ENCODE data around the gene XRN2. TPM values are rescaled to one million over a fixed set of nuclear protein-coding genes. Genes with fewer than 3 reads are reported as not detected.

XRN2 gene
- total RNA-seq, 1 experiment from 2014 or later, result 118 TPM

GRCh38 chr20:21399005-21399475 is 95.9 kb downstream of the XRN2 start:
- ATAC-seq (no peak), DNase-seq (ENCODE audit: low spot score) (no peak)
- peaks cover 10% of the 10 kb centered on the region for H3K4me1 Mint-ChIP-seq
- ChIA-PET CTCF (no interaction called here), POLR2A (no interaction called here)
- H3K4me3 Mint-ChIP-seq, result no peak overlapping the region
- H3K27ac Mint-ChIP-seq, result no peak overlapping the region
- no peaks in the 10 kb centered on the region for H3K36me3 Mint-ChIP-seq
- peaks cover 87% of the 10 kb centered on the region for H3K27me3 Mint-ChIP-seq (ENCODE audit: low read depth)
- TF ChIP-seq TEAD4 (CRISPR knock-in tag; IDR thresholded peaks at IDR 0.05) (no peak), SMAD3 (CRISPR knock-in tag; IDR thresholded peaks at IDR 0.05; ENCODE audit: borderline replicate concordance) (no peak), NR2C2 (CRISPR knock-in tag; IDR thresholded peaks at IDR 0.05) (no peak), NR1H2 (CRISPR knock-in tag; IDR thresholded peaks at IDR 0.05) (no peak), GTF2I (CRISPR knock-in tag; conservative IDR thresholded peaks at IDR 0.05) (no peak), USF1 (CRISPR knock-in tag; IDR thresholded peaks at IDR 0.05) (no peak), CBFB (CRISPR knock-in tag; IDR thresholded peaks at IDR 0.05; ENCODE audit: low read depth) (no peak), PRRX2 (CRISPR knock-in tag; IDR thresholded peaks at IDR 0.05) (no peak), ZBTB21 (CRISPR knock-in tag; IDR thresholded peaks at IDR 0.05; ENCODE audit: borderline replicate concordance) (no peak), E2F1 (CRISPR knock-in tag; IDR thresholded peaks at IDR 0.05) (no peak), TCF7 (CRISPR knock-in tag; IDR thresholded peaks at IDR 0.05; ENCODE audit: low read depth) (no peak), MLX (CRISPR knock-in tag; IDR thresholded peaks at IDR 0.05) (no peak), SOX15 (CRISPR knock-in tag; IDR thresholded peaks at IDR 0.05) (no peak), CTCF (IDR thresholded peaks at IDR 0.05) (no peak)
- TF ChIP-seq, protein P1, sequence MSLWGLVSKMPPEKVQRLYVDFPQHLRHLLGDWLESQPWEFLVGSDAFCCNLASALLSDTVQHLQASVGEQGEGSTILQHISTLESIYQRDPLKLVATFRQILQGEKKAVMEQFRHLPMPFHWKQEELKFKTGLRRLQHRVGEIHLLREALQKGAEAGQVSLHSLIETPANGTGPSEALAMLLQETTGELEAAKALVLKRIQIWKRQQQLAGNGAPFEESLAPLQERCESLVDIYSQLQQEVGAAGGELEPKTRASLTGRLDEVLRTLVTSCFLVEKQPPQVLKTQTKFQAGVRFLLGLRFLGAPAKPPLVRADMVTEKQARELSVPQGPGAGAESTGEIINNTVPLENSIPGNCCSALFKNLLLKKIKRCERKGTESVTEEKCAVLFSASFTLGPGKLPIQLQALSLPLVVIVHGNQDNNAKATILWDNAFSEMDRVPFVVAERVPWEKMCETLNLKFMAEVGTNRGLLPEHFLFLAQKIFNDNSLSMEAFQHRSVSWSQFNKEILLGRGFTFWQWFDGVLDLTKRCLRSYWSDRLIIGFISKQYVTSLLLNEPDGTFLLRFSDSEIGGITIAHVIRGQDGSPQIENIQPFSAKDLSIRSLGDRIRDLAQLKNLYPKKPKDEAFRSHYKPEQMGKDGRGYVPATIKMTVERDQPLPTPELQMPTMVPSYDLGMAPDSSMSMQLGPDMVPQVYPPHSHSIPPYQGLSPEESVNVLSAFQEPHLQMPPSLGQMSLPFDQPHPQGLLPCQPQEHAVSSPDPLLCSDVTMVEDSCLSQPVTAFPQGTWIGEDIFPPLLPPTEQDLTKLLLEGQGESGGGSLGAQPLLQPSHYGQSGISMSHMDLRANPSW (CRISPR knock-in tag; conservative IDR thresholded peaks at IDR 0.05; ENCODE audit: low read depth), result no peak
- H3K9me3 Mint-ChIP-seq, result no peaks in the 10 kb centered on the region

DNA sequence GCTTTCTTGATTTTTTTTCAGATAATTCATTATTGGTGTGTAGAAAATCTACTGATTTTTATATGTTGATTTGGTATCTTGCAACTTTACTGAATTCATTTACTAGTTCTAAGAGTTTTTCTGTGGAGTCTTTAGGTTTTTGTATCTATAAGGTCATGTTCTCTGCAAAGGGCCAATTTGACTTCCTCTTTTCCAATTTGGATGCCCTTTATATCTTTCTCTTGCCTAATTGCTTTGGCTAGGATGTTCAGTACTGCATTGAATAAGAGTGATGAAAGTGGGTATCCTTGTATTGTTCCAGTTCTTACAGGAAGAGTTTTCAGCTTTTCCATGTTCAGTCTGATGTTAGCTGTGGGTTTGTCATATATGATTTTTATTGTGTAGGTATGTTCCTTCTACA is 108.6 kb downstream of the XRN2 start:
- no peak for ATAC-seq
- Mint-ChIP-seq H3K4me3 (no peak overlapping the region), H3K27me3 (ENCODE audit: low read depth) (peaks cover 21% of the 10 kb centered on the region), H3K27ac (no peak overlapping the region), H3K4me1 (no peaks in the 10 kb centered on the region), H3K36me3 (0 out of 2 replicates have a peak, but pooled peaks cover 5% of the 10 kb centered on the region), H3K9me3 (peaks cover 21% of the 10 kb centered on the region)
- DNase-seq (ENCODE audit: low spot score), result no peak
- POLR2A ChIA-PET, result no interaction called here
- CTCF ChIA-PET, result no interaction called here
- TF ChIP-seq ATF1 (CRISPR knock-in tag; IDR thresholded peaks at IDR 0.05), result no peak
- no peak for TF ChIP-seq E2F1 (CRISPR knock-in tag; IDR thresholded peaks at IDR 0.05)
- no peak for TF ChIP-seq MYBL2 (CRISPR knock-in tag; IDR thresholded peaks at IDR 0.05)
- TF ChIP-seq, protein P2, sequence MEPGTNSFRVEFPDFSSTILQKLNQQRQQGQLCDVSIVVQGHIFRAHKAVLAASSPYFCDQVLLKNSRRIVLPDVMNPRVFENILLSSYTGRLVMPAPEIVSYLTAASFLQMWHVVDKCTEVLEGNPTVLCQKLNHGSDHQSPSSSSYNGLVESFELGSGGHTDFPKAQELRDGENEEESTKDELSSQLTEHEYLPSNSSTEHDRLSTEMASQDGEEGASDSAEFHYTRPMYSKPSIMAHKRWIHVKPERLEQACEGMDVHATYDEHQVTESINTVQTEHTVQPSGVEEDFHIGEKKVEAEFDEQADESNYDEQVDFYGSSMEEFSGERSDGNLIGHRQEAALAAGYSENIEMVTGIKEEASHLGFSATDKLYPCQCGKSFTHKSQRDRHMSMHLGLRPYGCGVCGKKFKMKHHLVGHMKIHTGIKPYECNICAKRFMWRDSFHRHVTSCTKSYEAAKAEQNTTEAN (CRISPR knock-in tag; IDR thresholded peaks at IDR 0.05), result no peak
- TF ChIP-seq ZNF232 (CRISPR knock-in tag; IDR thresholded peaks at IDR 0.05), result no peak
- TF ChIP-seq NFYB (CRISPR knock-in tag; conservative IDR thresholded peaks at IDR 0.05; ENCODE audit: low read depth), result no peak
- TF ChIP-seq CTCF (IDR thresholded peaks at IDR 0.05), result no peak
- TF ChIP-seq MXD4 (CRISPR knock-in tag; IDR thresholded peaks at IDR 0.05; ENCODE audit: borderline replicate concordance), result no peak
- no peak for TF ChIP-seq FOXP4 (CRISPR knock-in tag; IDR thresholded peaks at IDR 0.05)
- TF ChIP-seq NR2C2 (CRISPR knock-in tag; IDR thresholded peaks at IDR 0.05), result no peak
